Measurements from ENCODE around the gene PCYT1A. TPM values are rescaled to one million over a fixed set of nuclear protein-coding genes. Genes with fewer than 3 reads are reported as not detected.
"Not testable (repeated sequence)": the region's sequence is repeated elsewhere in the genome, so short reads cannot be mapped to it uniquely, and the experiment has no call there.

PCYT1A gene
- 22.2 TPM for total RNA-seq

GRCh38 chr3:196287440-196288140, at the start of gene PCYT1A:
PCYT1A (minus strand) TSS chr3:196287726; CDS start chr3:196270531, 17,195 bp downstream.
- ATAC-seq (peak; percentile 96), DNase-seq (ENCODE audit: low spot score) (peak; percentile 89)

- no peak for DNase-seq (ENCODE audit: low spot score)
- ATAC-seq: no peak
Observed at GRCh38 chr3:196336319-196337145, 49.0 kb upstream of the PCYT1A start.

GRCh38 chr3:196335503-196335948, 48.0 kb upstream of the PCYT1A start:
- DNase-seq (ENCODE audit: low spot score) (no peak), ATAC-seq (no peak)

GRCh38 chr3:196334982-196335381, 47.5 kb upstream of the PCYT1A start:
- ATAC-seq (no peak), DNase-seq (ENCODE audit: low spot score) (no peak)

GRCh38 chr3:196332168-196332567, 44.6 kb upstream of the PCYT1A start:
- ATAC-seq (no peak), DNase-seq (ENCODE audit: low spot score) (no peak)

- no peak for DNase-seq (ENCODE audit: low spot score)
- no peak for ATAC-seq
Observed at GRCh38 chr3:196327405-196327804, 39.9 kb upstream of the PCYT1A start.

GRCh38 chr3:196326936-196327335, 39.4 kb upstream of the PCYT1A start:
- no peak for ATAC-seq

GRCh38 chr3:196323691-196324090, 36.2 kb upstream of the PCYT1A start:
- no peak for ATAC-seq
- no peak for DNase-seq (ENCODE audit: low spot score)

More at GRCh38 chr3:196326936-196327335, 39.4 kb upstream of the PCYT1A start:
- no peak for DNase-seq (ENCODE audit: low spot score)

GRCh38 chr3:196323016-196323415, 35.5 kb upstream of the PCYT1A start:
- DNase-seq (ENCODE audit: low spot score): no peak
- no peak for ATAC-seq

GRCh38 chr3:196321162-196321561, 33.6 kb upstream of the PCYT1A start:
- no peak for DNase-seq (ENCODE audit: low spot score)
- no peak for ATAC-seq

GRCh38 chr3:196320137-196320536, 32.6 kb upstream of the PCYT1A start:
- DNase-seq (ENCODE audit: low spot score): no peak
- ATAC-seq: no peak

GRCh38 chr3:196317687-196318467, 30.4 kb upstream of the PCYT1A start, which contains the start of gene DYNLT2B:
DYNLT2B (minus strand) TSS chr3:196318240; CDS start chr3:196318152, 88 bp downstream.
- ATAC-seq: peak; percentile 98
- DNase-seq (ENCODE audit: low spot score): peak; percentile 91

- ATAC-seq; DNase-seq (ENCODE audit: low spot score): not testable (repeated sequence)
Observed at GRCh38 chr3:196316799-196317686, 29.5 kb upstream of the PCYT1A start.

- no peak for DNase-seq (ENCODE audit: low spot score)
Observed at GRCh38 chr3:196315821-196316220, 28.3 kb upstream of the PCYT1A start.

GRCh38 chr3:196314597-196314996, 27.1 kb upstream of the PCYT1A start:
- no peak for DNase-seq (ENCODE audit: low spot score)
- no peak for ATAC-seq

More at GRCh38 chr3:196315821-196316220, 28.3 kb upstream of the PCYT1A start:
- ATAC-seq: no peak

GRCh38 chr3:196314086-196314485, 26.6 kb upstream of the PCYT1A start:
- not testable (repeated sequence) for ATAC-seq; DNase-seq (ENCODE audit: low spot score)

GRCh38 chr3:196302960-196303359, 15.4 kb upstream of the PCYT1A start:
- not testable (repeated sequence) for ATAC-seq

GRCh38 chr3:196302551-196302950, 15.0 kb upstream of the PCYT1A start:
- ATAC-seq; DNase-seq (ENCODE audit: low spot score): not testable (repeated sequence)

More at GRCh38 chr3:196302960-196303359, 15.4 kb upstream of the PCYT1A start:
- not testable (repeated sequence) for DNase-seq (ENCODE audit: low spot score)

- DNase-seq (ENCODE audit: low spot score): no peak
- peak; percentile 96 for ATAC-seq
Observed at GRCh38 chr3:196298521-196298920, 11.0 kb upstream of the PCYT1A start.
